HepG2 (cell line): ENCODE results near the gene GDAP1L1. TPM values are rescaled to one million over a fixed set of nuclear protein-coding genes. Genes with fewer than 3 reads are reported as not detected.
"Not testable (repeated sequence)": the region's sequence is repeated elsewhere in the genome, so short reads cannot be mapped to it uniquely, and the experiment has no call there.

Experiments
- ATAC-seq: fragments of 200-7000 bp; cut with Tn5 transposase; 3 replicates; pipeline ENCODE4 v1.9.1; 2020; ENCODE audit warnings: mild to moderate bottlenecking, moderate library complexity
- BruUV-seq: library from RNA; stranded (reverse); fragments of 400-500 nt; replicated peaks from 2 replicates; lab custom pipeline; 2021; lab: Mats Ljungman, UMichigan
- CTCF ChIA-PET: fragments of 300-600 bp; formaldehyde crosslinking; extraction: SDS; loops from one replicate; lab custom pipeline; 2021; ENCODE audit warnings: low total read pairs, inconsistent platforms, low intra/inter-chr PET ratio; lab: Yijun Ruan, JAX
- POLR2A ChIA-PET: fragments of 350-600 bp; sonication (Branson Sonifier 250); formaldehyde crosslinking; loops from one replicate; lab custom pipeline; 2020; ENCODE audit warnings: antibody characterized with exemption, inconsistent platforms; lab: Yijun Ruan, JAX
- DNase-seq: peaks from one replicate; pipeline ENCODE4 v3.0.0-alpha.2; 2015; ENCODE audit warnings: low spot score
- FAIRE-seq: peaks from 3 replicates; lab custom pipeline; 2011; peaks lifted over from hg19 to GRCh38; lab: Jason Lieb, UNC
- H2AFZ ChIP-seq: one replicate; pipeline ENCODE4 v1.6.1; 2011; ENCODE audit warnings: low read length, inconsistent platforms
- H3K27ac ChIP-seq: fragments of 300-600 bp; 3 replicates; pipeline ENCODE4 v1.8.0; 2011; ENCODE audit warnings: mixed run types, mild to moderate bottlenecking, mixed read lengths, low read length, inconsistent platforms; ENCODE audit not compliant: insufficient read depth; ENCODE audit errors: extremely low read length
- H3K27me3 ChIP-seq, 2 experiments: fragments of 200-600 bp in 1 of 2; 2 replicates in 1 of 2; 3 replicates in 1 of 2; pipeline versions ENCODE4 v1.6.0 to v1.8.0; 2011; ENCODE audit warnings: low read length in 2 of 2, mild to moderate bottlenecking in 2 of 2, moderate library complexity in 2 of 2, inconsistent platforms in 1 of 2; ENCODE audit not compliant: insufficient read depth in 2 of 2, control insufficient read depth in 1 of 2
- H3K36me3 ChIP-seq, 2 experiments: fragments of 200-600 bp in 1 of 2; replicated peaks in 1 of 2; 2 replicates in 1 of 2; 3 replicates in 1 of 2; pipeline versions ENCODE4 v1.5.1 to v1.8.0; 2011; ENCODE audit warnings: low read length in 2 of 2, inconsistent platforms in 1 of 2; ENCODE audit not compliant: insufficient read depth in 2 of 2, control insufficient read depth in 1 of 2
- H3K4me1 ChIP-seq: 2 replicates; pipeline ENCODE4 v1.5.1; 2012; ENCODE audit warnings: low read length, inconsistent platforms; ENCODE audit not compliant: insufficient read depth
- H3K4me2 ChIP-seq: 2 replicates; pipeline ENCODE4 v1.6.0; 2011; ENCODE audit warnings: low read depth, low read length, inconsistent platforms
- H3K4me3 ChIP-seq, 3 experiments: fragments of 200-600 bp in 1 of 3; sonication (generic), shearing (Covaris generic) in 1 of 3; replicated peaks in 1 of 3; 2 replicates each; pipeline ENCODE4 v1.5.1; 2011 to 2016; ENCODE audit warnings: low read length in 3 of 3, inconsistent platforms in 2 of 3, low read depth in 2 of 3, mild to moderate bottlenecking in 2 of 3, control low read depth in 1 of 3, mixed read lengths in 1 of 3; ENCODE audit not compliant: insufficient read depth in 1 of 3
- H3K79me2 ChIP-seq: one replicate; pipeline ENCODE4 v1.6.1; 2011; ENCODE audit warnings: low read length, inconsistent platforms; ENCODE audit not compliant: insufficient read depth
- H3K9ac ChIP-seq: 2 replicates; pipeline ENCODE4 v1.6.0; 2011; ENCODE audit warnings: mild to moderate bottlenecking, low read depth, low read length, inconsistent platforms; ENCODE audit not compliant: insufficient read depth
- H3K9me3 ChIP-seq: 2 replicates; pipeline ENCODE4 v1.5.1; 2012; ENCODE audit warnings: mild to moderate bottlenecking, low read length
- H4K20me1 ChIP-seq: 2 replicates; pipeline ENCODE4 v1.6.0; 2011; ENCODE audit warnings: inconsistent platforms, mild to moderate bottlenecking, low read length, moderate library complexity; ENCODE audit not compliant: insufficient read depth
- CC2D1A ChIP-seq: sonication (generic); formaldehyde crosslinking; IDR thresholded peaks from 2 replicates; pipeline ENCODE4 v1.8.1; 2023; ENCODE audit warnings: mild to moderate bottlenecking, missing genetic modification reagents
- GATAD1 ChIP-seq: IDR thresholded peaks from 2 replicates; pipeline ENCODE4 v1.6.1; 2016; ENCODE audit warnings: missing genetic modification reagents, missing compliant biosample characterization
- IKZF4 ChIP-seq: sonication (generic); formaldehyde crosslinking; IDR thresholded peaks from 2 replicates; pipeline ENCODE4 v1.5.1; 2020; ENCODE audit warnings: borderline replicate concordance, mild to moderate bottlenecking, low read depth, missing genetic modification reagents; ENCODE audit errors: not compliant biosample characterization
- KMT2B ChIP-seq: IDR thresholded peaks from 2 replicates; pipeline ENCODE4 v1.6.1; 2016; ENCODE audit warnings: missing genetic modification reagents, missing compliant biosample characterization
- SMAD9 ChIP-seq: sonication (generic); formaldehyde crosslinking; IDR thresholded peaks from 2 replicates; pipeline ENCODE4 v1.5.1; 2020; ENCODE audit warnings: mild to moderate bottlenecking, missing genetic modification reagents
- ZNF44 ChIP-seq: sonication (generic); formaldehyde crosslinking; IDR thresholded peaks from 2 replicates; pipeline ENCODE4 v1.5.1; 2020; ENCODE audit warnings: mild to moderate bottlenecking, missing genetic modification reagents
- ZNF547 ChIP-seq: sonication (generic); formaldehyde crosslinking; IDR thresholded peaks from 2 replicates; pipeline ENCODE4 v1.5.1; 2020; ENCODE audit warnings: mild to moderate bottlenecking, missing genetic modification reagents
- ZNF564 ChIP-seq: sonication (generic); formaldehyde crosslinking; IDR thresholded peaks from 2 replicates; pipeline ENCODE4 v1.8.1; 2023; ENCODE audit warnings: mild to moderate bottlenecking, missing genetic modification reagents
- ZNF792 ChIP-seq: IDR thresholded peaks from 2 replicates; pipeline ENCODE4 v1.6.1; 2016
- WGBS: methylation state at CpG from one replicate; pipeline ENCODE4 v1.1.6; 2017; ENCODE audit warnings: low lambda C conversion rate; 5-methylcytosine and 5-hydroxymethylcytosine counted together
- in situ Hi-C: cut with HindIII; loops from 2 replicates; pipeline ENCODE4 v1.10.0; 2017; ENCODE audit warnings: low pct_unique_long_range_greater_than_20kb; ENCODE audit not compliant: extremely low pct_ligation_motif_present
- intact Hi-C: fragments of 100-400 bp; cut with micrococcal nuclease; formaldehyde crosslinking; loops from one replicate; pipeline ENCODE4 v1.10.0; 2022; ENCODE audit not compliant: unreplicated experiment
- polyA plus RNA-seq, 8 experiments: library from polyadenylated mRNA; depleted of rRNA in 3 of 8; stranded (reverse) in 7 of 8; unstranded in 1 of 8; fragments of >200 nt; fragmentation: Illumina TruSeq in 4 of 8; extraction: Trizol in 4 of 8; gene quantifications; 2 replicates each; pipeline versions ENCODE4 v1.2.1 to v1.2.3, GENCODE V29; 2011 to 2016; ENCODE audit warnings: low read depth in 4 of 8, missing spikeins in 1 of 8, mixed read lengths in 1 of 8; ENCODE audit not compliant: insufficient read depth in 1 of 8
- total RNA-seq, 5 experiments: library from RNA; depleted of rRNA; stranded (reverse); fragments of >200 nt; fragmentation: Illumina TruSeq; extraction: Trizol; gene quantifications; 2 replicates each; pipeline ENCODE4 v1.2.3, GENCODE V29; 2016; ENCODE audit warnings: low read depth in 1 of 5
- TF ChIP-seq, protein P1 (sequence below): sonication (generic); formaldehyde crosslinking; IDR thresholded peaks from 2 replicates; pipeline ENCODE4 v1.9.0; 2022; ENCODE audit warnings: missing genetic modification reagents, mild to moderate bottlenecking, borderline replicate concordance
- TF ChIP-seq, protein P2 (sequence below): IDR thresholded peaks from 2 replicates; pipeline ENCODE4 v1.6.1; 2018; ENCODE audit warnings: missing genetic modification reagents, mild to moderate bottlenecking, missing compliant biosample characterization

GDAP1L1 gene
- total and polyA plus RNA-seq, 2 of the 13 experiments (the other 11 are each of a cell fraction or from before 2014, with no cell fraction given) = 0.04 TPM; not detected in 1

DNA sequence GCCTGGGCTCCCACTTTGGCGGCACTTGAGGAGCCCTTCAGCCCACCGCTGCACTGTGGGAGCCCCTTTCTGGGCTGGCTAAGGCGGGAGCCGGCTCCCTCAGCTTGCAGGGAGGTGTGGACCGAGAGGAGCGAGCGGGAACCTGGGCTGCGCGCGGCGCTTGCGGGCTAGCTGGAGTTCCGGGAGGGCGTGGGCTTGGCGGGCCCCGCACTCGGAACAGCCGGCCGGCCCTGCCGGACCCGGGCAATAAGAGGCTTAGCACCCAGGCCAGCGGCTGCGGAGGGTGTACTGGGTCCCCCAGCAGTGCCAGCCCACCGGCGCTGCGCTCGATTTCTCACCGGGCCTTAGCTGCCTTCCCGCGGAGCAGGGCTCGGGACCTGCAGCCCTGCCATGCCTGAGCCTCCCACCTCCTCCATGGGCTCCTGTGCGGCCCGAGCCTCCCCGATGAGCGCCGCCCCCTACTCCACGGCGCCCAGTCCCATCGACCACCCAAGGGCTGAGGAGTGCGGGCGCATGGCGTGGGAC lies 52.0 kb downstream of the GDAP1L1 start:
- 98% methylated on average over 37 of the region's 42 CpGs for WGBS
- DNase-seq, H3K9me3 ChIP-seq, H3K27me3 ChIP-seq, BruUV-seq, H3K79me2 ChIP-seq, CTCF ChIA-PET, H3K4me3 ChIP-seq, H3K36me3 ChIP-seq, FAIRE-seq, in situ Hi-C loops, H2AFZ ChIP-seq, ATAC-seq, H3K9ac ChIP-seq, H4K20me1 ChIP-seq, H3K27ac ChIP-seq, H3K4me2 ChIP-seq, intact Hi-C loops: not testable (repeated sequence)
- peaks cover 27% of the 10 kb centered on the region for H3K4me1 ChIP-seq
- TF ChIP-seq, protein P1, sequence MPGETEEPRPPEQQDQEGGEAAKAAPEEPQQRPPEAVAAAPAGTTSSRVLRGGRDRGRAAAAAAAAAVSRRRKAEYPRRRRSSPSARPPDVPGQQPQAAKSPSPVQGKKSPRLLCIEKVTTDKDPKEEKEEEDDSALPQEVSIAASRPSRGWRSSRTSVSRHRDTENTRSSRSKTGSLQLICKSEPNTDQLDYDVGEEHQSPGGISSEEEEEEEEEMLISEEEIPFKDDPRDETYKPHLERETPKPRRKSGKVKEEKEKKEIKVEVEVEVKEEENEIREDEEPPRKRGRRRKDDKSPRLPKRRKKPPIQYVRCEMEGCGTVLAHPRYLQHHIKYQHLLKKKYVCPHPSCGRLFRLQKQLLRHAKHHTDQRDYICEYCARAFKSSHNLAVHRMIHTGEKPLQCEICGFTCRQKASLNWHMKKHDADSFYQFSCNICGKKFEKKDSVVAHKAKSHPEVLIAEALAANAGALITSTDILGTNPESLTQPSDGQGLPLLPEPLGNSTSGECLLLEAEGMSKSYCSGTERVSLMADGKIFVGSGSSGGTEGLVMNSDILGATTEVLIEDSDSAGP = peak; percentile 25; the same call in 1 of the 2 replicates
- POLR2A ChIA-PET = interaction anchor here (1.1 to 1.9 kb wide), 2 partner anchors 8 to 11 kb away, joined by 3 to 11 read pairs; partner anchors contain the start of gene FITM2

DNA sequence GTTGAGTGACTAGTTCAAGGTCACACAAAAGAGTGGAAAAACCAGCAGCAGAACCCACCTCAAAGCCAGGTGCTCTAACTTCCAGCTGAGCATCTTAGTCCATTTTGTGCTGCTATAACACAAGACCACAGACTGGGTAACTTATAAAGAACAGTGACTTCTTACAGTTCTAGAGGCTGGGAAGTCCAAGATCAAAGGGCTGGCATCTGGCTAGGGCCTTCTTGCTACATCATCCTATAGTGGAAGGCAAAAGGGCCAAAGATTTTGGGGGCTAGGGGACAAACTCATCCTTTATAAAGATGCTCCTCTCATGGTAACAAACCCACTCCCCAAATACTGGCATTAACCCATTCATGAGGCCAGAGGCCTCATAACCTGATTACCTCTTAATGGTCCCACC lies 54.2 kb downstream of the GDAP1L1 start:
- H4K20me1 ChIP-seq = no peaks in the 10 kb centered on the region
- no peaks in the 10 kb centered on the region for H3K27me3 ChIP-seq
- no TSS peak for BruUV-seq
- H3K27ac ChIP-seq = peak overlapping the region; percentile 82
- ATAC-seq = no peak
- intact Hi-C loops (no loop called here), in situ Hi-C loops (no loop called here)
- CTCF ChIA-PET = no interaction called here
- FAIRE-seq = no peak
- peak; percentile 34; the same call in 1 of the 2 replicates for TF ChIP-seq ZNF44 (CRISPR knock-in tag)
- TF ChIP-seq CC2D1A = no peak
- TF ChIP-seq ZNF547 (CRISPR knock-in tag) = 0 out of 2 replicates have a peak, but pooled peaks have one; percentile 47
- TF ChIP-seq KMT2B (CRISPR knock-in tag) = peak; percentile 2; the same call in 1 of the 2 replicates
- TF ChIP-seq ZNF564 (CRISPR knock-in tag) = peak; percentile 100
- 0 out of 2 replicates have a peak, but pooled peaks have one; percentile 21 for TF ChIP-seq SMAD9
- 0 out of 2 replicates have a peak, but pooled peaks have one; percentile 3 for TF ChIP-seq ZNF792 (CRISPR knock-in tag)
- TF ChIP-seq, protein P2, sequence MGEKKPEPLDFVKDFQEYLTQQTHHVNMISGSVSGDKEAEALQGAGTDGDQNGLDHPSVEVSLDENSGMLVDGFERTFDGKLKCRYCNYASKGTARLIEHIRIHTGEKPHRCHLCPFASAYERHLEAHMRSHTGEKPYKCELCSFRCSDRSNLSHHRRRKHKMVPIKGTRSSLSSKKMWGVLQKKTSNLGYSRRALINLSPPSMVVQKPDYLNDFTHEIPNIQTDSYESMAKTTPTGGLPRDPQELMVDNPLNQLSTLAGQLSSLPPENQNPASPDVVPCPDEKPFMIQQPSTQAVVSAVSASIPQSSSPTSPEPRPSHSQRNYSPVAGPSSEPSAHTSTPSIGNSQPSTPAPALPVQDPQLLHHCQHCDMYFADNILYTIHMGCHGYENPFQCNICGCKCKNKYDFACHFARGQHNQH = no peak
- peak; percentile 2; the same call in 1 of the 2 replicates for TF ChIP-seq GATAD1 (CRISPR knock-in tag)
- TF ChIP-seq IKZF4 (CRISPR knock-in tag) = peak; percentile 35
- H3K4me2 ChIP-seq = no peak overlapping the region
- H2AFZ ChIP-seq = no peak overlapping the region
- no peaks in the 10 kb centered on the region for H3K9me3 ChIP-seq
- no peaks in the 10 kb centered on the region for H3K79me2 ChIP-seq
- no peak overlapping the region for H3K4me3 ChIP-seq
- H3K9ac ChIP-seq = no peak overlapping the region
- no peaks in the 10 kb centered on the region; a peak in 1 of 5 replicates for H3K36me3 ChIP-seq
- peaks cover 27% of the 10 kb centered on the region for H3K4me1 ChIP-seq
- POLR2A ChIA-PET = interaction anchor here (1.9 to 2.0 kb wide), 2 partner anchors 9 to 101 kb away, joined by 6 to 11 read pairs; partner anchors contain the start of gene FITM2
- DNase-seq = no peak
